ENCODE results near the gene SNX20.

SNX20 gene

DNA sequence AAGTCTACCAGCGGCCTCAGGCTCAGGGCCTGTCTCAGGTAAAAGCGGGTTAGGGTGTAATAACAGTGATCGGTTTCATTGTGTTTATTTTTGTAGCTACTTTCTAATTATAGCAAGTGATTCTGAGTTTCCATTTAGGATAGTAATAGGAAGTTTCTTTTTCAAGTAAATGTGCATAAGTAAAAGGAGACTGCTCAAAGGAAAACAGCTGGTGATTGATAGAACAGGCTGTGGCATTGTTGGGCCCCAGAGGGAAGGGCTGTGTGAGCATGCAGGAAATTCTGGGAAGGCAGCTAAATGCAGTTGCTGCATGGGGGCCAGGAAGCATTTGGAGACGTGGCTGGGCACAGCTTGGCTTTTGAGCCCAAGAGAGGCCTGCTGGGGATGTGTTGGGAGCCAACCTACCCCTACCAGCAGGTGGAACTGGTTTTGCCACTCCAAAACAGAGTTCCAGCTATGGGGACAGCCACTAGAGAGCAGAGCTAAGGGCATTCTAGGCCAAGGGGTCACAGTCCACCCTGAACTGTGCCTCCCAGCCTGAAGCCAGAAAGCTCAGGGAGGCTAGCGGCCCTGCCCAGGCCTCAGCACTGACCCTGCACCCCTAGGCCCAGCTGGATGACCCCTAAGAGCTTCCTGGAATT lies 12.6 kb downstream of the SNX20 start:
- H3K4me3 ChIP-seq (ENCODE audit: low read depth, low read length): no peak overlapping the region
- no peak for DNase-seq (ENCODE audit: low read depth)
- TF ChIP-seq, protein P1, sequence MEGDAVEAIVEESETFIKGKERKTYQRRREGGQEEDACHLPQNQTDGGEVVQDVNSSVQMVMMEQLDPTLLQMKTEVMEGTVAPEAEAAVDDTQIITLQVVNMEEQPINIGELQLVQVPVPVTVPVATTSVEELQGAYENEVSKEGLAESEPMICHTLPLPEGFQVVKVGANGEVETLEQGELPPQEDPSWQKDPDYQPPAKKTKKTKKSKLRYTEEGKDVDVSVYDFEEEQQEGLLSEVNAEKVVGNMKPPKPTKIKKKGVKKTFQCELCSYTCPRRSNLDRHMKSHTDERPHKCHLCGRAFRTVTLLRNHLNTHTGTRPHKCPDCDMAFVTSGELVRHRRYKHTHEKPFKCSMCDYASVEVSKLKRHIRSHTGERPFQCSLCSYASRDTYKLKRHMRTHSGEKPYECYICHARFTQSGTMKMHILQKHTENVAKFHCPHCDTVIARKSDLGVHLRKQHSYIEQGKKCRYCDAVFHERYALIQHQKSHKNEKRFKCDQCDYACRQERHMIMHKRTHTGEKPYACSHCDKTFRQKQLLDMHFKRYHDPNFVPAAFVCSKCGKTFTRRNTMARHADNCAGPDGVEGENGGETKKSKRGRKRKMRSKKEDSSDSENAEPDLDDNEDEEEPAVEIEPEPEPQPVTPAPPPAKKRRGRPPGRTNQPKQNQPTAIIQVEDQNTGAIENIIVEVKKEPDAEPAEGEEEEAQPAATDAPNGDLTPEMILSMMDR (IDR thresholded peaks at IDR 0.05; ENCODE audit: low read depth, low read length, missing control alignments): no peak
- in situ Hi-C loops (cut with HindIII; ENCODE audit: low sequenced_read_pairs): no loop called here

- TF ChIP-seq, protein P1 (IDR thresholded peaks at IDR 0.05; ENCODE audit: low read depth, low read length, missing control alignments): no peak
- DNase-seq (ENCODE audit: low read depth): no peak
- in situ Hi-C loops (cut with HindIII; ENCODE audit: low sequenced_read_pairs): no loop called here
- no peak overlapping the region for H3K4me3 ChIP-seq (ENCODE audit: low read depth, low read length)
Measured at GRCh38 chr16:50667497-50668367, 13.4 kb downstream of the SNX20 start.

- DNase-seq (ENCODE audit: low read depth): no peak
- TF ChIP-seq, protein P1 (IDR thresholded peaks at IDR 0.05; ENCODE audit: low read depth, low read length, missing control alignments): no peak
- in situ Hi-C loops (cut with HindIII; ENCODE audit: low sequenced_read_pairs): no loop called here
- no peak overlapping the region for H3K4me3 ChIP-seq (ENCODE audit: low read depth, low read length)
Measured at GRCh38 chr16:50666658-50667496, 14.2 kb downstream of the SNX20 start.

GRCh38 chr16:50665128-50665878 lies 15.8 kb downstream of the SNX20 start:
- in situ Hi-C loops (cut with HindIII; ENCODE audit: low sequenced_read_pairs): no loop called here
- peak overlapping the region; percentile 33 for H3K4me3 ChIP-seq (ENCODE audit: low read depth, low read length)
- peak; percentile 45 for DNase-seq (ENCODE audit: low read depth)
- TF ChIP-seq, protein P1 (IDR thresholded peaks at IDR 0.05; ENCODE audit: low read depth, low read length, missing control alignments): peak; percentile 81

GRCh38 chr16:50664270-50664669 lies 16.8 kb downstream of the SNX20 start:
- in situ Hi-C loops (cut with HindIII; ENCODE audit: low sequenced_read_pairs): no loop called here
- H3K4me3 ChIP-seq (ENCODE audit: low read depth, low read length): no peak overlapping the region
- DNase-seq (ENCODE audit: low read depth): no peak
- TF ChIP-seq, protein P1 (IDR thresholded peaks at IDR 0.05; ENCODE audit: low read depth, low read length, missing control alignments): no peak

Data from astrocyte of the cerebellum (primary cell).